ENCODE measurements around the gene CERK. TPM values are rescaled to one million over a fixed set of nuclear protein-coding genes. Genes with fewer than 3 reads are reported as not detected.

CERK gene
- total RNA-seq, 4 donors from 2014 or later = 37.4 to 59.9 (median 57.3) TPM

DNA sequence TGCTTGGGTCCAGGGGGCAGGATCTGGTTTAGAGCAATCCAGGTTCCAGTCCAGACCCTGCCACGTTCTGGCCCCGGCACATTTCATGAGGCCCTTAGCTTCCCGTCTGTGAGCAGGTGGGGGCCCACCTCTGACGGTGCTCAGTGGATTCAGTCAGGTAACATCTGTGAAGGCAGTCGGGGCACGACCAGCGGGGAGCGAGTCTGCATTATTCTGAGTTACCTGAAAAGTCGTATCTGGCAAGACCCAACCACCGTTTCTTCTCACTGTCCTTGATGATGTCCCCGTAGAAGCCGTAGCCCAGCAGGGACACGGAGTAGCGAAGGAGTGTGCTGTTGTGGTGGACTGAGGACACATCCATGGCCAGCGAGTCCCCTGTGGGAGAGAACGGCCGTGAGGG lies 39.0 kb downstream of the CERK start:
- Histone ChIP-seq H3K4me3 (no peak overlapping the region), H3K36me3 (no peaks in the 10 kb centered on the region), H3K9me3 (no peaks in the 10 kb centered on the region), H3K4me1 (no peaks in the 10 kb centered on the region), H3K27me3 (no peaks in the 10 kb centered on the region), H3K27ac (no peak overlapping the region)
- DNase-seq = no peak
- TF ChIP-seq POLR2A (IDR thresholded peaks at IDR 0.05) = no peak
- TF ChIP-seq, protein P1, sequence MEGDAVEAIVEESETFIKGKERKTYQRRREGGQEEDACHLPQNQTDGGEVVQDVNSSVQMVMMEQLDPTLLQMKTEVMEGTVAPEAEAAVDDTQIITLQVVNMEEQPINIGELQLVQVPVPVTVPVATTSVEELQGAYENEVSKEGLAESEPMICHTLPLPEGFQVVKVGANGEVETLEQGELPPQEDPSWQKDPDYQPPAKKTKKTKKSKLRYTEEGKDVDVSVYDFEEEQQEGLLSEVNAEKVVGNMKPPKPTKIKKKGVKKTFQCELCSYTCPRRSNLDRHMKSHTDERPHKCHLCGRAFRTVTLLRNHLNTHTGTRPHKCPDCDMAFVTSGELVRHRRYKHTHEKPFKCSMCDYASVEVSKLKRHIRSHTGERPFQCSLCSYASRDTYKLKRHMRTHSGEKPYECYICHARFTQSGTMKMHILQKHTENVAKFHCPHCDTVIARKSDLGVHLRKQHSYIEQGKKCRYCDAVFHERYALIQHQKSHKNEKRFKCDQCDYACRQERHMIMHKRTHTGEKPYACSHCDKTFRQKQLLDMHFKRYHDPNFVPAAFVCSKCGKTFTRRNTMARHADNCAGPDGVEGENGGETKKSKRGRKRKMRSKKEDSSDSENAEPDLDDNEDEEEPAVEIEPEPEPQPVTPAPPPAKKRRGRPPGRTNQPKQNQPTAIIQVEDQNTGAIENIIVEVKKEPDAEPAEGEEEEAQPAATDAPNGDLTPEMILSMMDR (IDR thresholded peaks at IDR 0.05) = no peak
- intact Hi-C loops (cut with DNase I; ENCODE audit: low total_unique reads) = no loop called here

DNA sequence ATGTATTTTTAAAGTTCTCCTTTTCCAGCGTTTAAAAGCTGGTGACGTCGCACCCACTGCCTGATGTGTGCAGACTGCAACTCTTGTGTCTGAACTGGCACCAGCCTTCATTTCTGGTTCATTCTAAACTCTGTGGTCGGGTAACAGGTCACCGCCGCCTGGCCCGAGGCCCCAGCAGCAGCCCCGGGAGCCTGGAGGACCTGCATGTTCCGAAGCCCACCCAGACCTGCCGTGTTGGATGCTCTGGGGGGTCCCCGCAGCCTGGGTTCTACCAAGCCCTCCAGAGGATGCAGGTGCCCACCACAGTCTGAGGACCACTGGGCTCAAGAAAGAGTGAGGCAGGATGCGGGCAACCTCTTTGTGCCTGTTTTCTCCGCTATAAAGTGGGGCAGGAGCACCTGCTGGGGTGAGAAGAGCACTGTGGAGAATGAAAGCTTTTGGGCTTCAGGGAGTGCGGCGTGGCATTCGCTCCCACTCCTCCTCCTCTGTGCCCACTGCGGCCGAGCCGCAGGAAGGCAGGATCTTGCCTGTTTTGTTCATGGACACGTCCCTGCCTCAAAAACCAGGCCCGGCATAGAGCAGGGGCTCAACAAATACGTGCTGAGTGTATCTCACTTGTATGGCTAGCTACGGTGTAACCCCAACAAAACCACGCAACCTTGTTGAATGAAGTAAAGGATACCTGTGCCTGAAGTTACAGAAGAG lies 40.1 kb downstream of the CERK start:
- Histone ChIP-seq H3K36me3 (no peaks in the 10 kb centered on the region), H3K27ac (no peak overlapping the region), H3K27me3 (no peaks in the 10 kb centered on the region), H3K4me3 (no peak overlapping the region), H3K9me3 (no peaks in the 10 kb centered on the region), H3K4me1 (no peaks in the 10 kb centered on the region)
- no peak for DNase-seq
- intact Hi-C loops (cut with DNase I; ENCODE audit: low total_unique reads) = no loop called here
- no peak for TF ChIP-seq POLR2A (IDR thresholded peaks at IDR 0.05)
- TF ChIP-seq, protein P1 (IDR thresholded peaks at IDR 0.05) = no peak

DNA sequence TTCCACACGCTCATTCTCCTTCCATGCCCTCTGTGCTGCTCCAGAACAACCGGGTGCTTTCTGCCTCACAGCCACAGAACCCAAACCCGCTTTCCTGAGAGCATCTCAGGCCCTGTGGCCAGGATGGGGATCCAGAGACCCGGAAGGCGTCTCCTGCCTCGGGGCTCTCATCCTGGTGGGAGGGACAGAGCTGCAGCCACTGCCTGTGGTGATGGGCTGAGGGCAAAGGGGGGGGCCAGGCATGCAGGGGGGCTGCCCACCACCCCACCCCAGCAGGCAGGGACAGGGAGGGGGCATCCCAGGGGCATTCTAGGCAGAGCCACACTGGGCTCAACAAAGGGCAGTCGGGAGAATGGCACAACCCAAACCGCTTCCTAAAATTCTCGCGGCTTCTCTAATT lies 41.4 kb downstream of the CERK start:
- no peaks in the 10 kb centered on the region for H3K9me3 ChIP-seq
- no peaks in the 10 kb centered on the region for H3K4me1 ChIP-seq
- H3K27ac ChIP-seq = no peak overlapping the region
- no peaks in the 10 kb centered on the region for H3K36me3 ChIP-seq
- no peak for DNase-seq
- intact Hi-C loops (cut with DNase I; ENCODE audit: low total_unique reads) = no loop called here
- no peak for TF ChIP-seq POLR2A (IDR thresholded peaks at IDR 0.05)
- TF ChIP-seq, protein P1 (IDR thresholded peaks at IDR 0.05) = no peak
- H3K27me3 ChIP-seq = no peaks in the 10 kb centered on the region
- H3K4me3 ChIP-seq = no peak overlapping the region

DNA sequence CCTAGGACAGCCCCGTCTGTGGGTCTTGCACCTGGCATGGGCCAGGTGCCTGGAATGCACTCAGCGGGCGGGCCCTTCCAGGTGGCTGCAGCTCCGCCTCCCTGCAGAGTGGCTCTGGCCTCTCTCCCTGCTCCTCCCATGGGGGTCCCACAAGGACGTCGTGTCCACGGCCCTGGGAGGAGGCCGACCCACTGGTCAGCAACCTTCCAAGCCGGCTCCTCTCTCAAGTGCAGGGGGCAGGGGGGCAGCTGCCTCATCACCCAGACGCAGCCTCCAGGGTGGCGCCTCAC lies 41.9 kb downstream of the CERK start:
- H3K36me3 ChIP-seq = no peaks in the 10 kb centered on the region
- no peak for TF ChIP-seq POLR2A (IDR thresholded peaks at IDR 0.05)
- TF ChIP-seq, protein P1 (IDR thresholded peaks at IDR 0.05) = no peak
- intact Hi-C loops (cut with DNase I; ENCODE audit: low total_unique reads) = no loop called here

DNA sequence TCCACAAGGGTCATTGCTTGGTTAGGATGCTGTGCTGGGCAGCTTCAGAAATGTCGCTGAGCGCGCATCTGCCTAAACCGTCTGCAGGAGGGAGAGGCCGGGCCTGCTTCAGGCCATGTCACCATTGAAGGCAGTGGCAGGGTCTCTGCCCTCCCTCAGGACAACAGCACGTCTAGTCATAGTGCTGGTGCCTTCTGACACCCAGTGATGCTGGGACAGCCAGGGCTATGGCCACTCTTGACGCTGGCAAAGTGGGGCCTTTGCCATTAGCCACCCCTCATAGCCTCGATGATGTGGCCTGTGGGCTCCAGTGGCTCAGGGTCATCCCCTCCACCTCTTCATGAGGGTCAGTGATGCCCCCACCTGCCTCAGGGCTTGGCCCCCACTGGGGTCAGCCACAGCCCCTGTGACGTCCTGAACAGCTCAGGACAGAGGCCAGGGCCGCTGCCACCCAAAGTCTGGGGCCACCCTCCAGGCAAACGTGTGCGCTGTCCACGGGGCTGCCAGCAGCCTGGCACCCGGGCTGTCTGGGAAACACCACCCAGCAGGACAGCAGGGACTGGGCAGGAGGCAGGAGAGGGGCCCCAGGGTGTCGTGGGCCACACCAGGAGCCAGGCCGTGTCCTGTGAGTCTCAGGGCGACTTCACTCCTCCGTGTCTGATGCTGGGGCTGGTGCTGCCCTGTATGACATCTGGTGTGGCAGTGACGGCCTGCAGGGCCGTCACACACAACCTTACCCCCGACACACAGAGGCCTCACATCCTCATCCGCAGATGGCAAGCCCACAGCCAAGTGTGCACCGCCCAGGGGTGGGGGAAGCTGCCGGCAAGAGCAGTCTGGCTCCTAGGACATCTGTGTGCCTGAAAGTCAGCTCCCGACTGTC lies 42.5 kb downstream of the CERK start:
- Histone ChIP-seq H3K4me3 (no peak overlapping the region), H3K9me3 (no peaks in the 10 kb centered on the region), H3K4me1 (no peaks in the 10 kb centered on the region), H3K27ac (no peak overlapping the region), H3K36me3 (no peaks in the 10 kb centered on the region), H3K27me3 (no peaks in the 10 kb centered on the region)
- intact Hi-C loops (cut with DNase I; ENCODE audit: low total_unique reads) = no loop called here
- no peak for TF ChIP-seq POLR2A (IDR thresholded peaks at IDR 0.05)
- TF ChIP-seq, protein P1 (IDR thresholded peaks at IDR 0.05) = no peak
- no peak for DNase-seq

More for the DNA sequence above, 41.9 kb downstream of the CERK start:
- H3K4me3 ChIP-seq = no peak overlapping the region
- no peaks in the 10 kb centered on the region for H3K9me3 ChIP-seq
- no peak for DNase-seq
- no peak overlapping the region for H3K27ac ChIP-seq
- no peaks in the 10 kb centered on the region for H3K27me3 ChIP-seq
- no peaks in the 10 kb centered on the region for H3K4me1 ChIP-seq
